ENCODE results near the gene CAPSL.
"Not testable (repeated sequence)": the region's sequence is repeated elsewhere in the genome, so short reads cannot be mapped to it uniquely, and the experiment has no call there.

CAPSL gene

DNA sequence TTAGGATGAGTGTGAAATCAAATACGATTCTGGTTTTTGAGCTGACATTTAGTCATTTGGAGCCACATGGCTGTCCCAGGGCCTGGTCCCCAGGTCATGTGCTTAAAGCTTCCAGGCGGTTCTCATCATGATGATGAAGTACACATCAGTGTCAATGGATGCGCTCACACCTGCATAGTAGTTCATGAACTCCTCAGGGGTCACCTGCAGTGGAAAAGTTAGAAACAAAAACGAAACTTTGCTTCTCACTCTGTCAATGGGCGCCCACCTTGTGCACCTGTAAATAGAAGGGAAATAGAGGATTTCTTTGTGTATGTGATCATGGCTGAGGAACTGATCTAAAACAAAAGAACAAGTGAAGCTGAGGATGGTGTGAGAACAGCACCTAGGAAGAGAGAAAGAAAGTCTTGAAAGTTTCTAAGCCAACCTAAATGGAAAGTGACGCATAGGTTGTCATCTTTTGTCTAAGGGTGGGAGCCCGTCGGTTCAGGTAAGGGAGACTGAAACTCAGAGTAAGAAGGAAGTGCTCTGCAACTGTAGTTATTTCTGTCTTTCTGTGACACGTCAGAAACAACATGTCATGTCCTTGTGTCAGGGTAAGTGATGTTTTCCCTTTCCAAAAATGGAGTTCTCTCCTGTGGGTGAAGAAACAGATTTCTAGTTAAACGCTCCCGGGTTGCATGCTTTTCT is 33.8 kb downstream of the CAPSL start:
- no peak for DNase-seq (ENCODE audit: low spot score)

DNA sequence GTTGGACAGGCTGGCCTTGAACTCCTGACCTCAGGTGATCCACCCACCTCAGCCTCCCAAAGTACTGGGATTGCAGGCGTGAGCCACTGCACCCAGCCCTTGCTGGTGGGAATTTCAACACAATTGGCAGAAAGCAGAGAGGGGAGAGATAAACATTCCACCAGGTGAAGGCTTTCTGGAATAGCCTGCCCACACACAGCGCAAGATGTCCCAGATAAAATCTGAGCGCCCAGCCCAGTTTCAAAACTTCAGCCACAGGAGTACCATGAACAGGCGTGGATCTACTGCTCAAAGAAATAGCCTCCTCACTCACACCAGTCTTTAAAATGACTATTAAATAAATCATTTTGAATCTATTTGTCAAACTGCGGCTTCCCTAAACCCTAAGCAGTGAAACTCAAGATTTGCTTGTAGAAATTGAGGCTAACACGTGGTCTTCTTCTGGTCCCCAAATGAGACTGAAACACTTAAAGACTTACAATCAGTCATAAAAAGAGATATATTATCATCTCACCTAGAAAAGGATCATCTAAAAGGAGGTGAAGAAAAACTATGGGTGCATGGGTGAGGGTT is 34.7 kb downstream of the CAPSL start:
- DNase-seq (ENCODE audit: low spot score): no peak

DNA sequence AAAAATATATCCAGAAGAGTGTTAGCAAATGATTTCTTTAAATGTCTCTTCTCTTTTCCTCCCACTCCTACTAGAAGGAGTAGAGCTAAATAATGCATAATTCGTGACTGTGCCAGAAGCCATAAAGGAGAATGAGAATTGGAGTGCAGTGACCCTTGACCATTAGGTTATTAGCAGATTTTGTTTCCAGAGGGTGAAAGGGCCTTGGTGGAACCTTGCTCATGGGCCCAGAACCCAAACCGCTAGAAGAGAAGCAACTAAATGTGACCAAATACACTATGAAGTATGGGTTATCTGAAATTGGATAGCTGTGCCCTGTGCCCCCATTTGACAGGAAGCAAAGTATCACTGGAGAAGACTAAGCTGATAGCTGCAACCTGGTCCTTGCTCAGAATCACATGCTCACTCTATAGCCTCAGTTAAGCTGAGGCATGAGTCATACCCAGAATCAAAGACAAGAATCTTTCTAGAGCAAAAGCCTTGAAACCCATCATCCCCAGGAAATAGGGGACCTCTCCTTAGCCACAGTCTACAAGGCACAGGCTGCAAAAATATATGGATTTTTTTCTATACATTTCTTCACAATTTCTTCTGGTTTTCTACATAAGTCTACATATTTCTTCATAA is 36.3 kb downstream of the CAPSL start:
- DNase-seq (ENCODE audit: low spot score): no peak

DNA sequence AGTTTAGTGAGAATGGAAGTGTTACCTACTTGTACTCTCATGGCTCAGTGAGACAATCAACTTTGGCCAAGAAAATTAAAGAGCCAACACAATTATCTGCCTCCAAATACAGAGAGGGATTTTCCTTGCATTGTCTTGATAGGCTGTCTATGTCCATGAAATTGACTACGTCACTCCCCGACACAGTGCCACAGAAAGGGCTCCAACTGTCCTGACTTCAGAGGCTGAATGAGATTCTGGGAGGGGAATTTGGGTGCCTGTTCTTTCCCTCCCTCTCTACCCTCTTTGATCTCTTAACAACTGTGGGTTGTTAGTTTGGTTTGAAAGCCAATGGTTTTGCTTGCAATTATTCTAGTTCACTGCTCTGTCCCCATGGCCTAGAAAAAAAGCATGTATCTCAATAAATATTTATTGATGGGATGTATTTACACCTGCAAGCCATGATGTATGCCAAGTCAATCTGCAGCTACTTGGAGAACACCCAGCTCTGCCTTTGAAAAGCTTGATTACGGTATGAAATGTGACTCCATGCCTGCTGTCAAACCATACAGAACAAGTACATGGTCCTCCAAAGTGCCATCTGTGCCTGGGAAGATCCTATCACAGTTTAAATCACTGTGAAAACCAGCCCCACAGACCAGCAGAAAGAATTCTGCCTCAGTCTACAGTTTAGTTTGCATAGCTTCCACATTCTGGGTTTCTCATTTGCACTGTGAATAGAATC is 37.3 kb downstream of the CAPSL start:
- DNase-seq (ENCODE audit: low spot score): no peak

DNA sequence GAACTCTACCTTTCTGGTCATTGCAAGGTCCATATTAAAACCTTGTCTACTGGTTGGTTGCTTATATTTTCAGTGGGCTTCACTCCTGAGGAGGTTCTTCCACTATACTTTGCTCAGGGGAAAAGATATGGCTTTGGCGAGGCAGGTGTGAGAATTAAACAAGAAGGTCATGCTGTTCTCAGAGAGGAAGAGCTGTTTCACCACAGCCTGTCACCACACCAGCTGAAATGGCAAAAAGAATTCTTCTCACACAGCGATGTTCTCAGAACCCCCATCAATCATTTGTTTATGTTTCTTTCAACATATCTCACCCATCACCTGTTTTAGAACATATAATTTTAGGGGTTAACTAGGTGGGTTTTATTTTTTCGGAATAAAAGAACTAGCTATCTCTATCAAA is 38.6 kb downstream of the CAPSL start:
- DNase-seq (ENCODE audit: low spot score): no peak

DNA sequence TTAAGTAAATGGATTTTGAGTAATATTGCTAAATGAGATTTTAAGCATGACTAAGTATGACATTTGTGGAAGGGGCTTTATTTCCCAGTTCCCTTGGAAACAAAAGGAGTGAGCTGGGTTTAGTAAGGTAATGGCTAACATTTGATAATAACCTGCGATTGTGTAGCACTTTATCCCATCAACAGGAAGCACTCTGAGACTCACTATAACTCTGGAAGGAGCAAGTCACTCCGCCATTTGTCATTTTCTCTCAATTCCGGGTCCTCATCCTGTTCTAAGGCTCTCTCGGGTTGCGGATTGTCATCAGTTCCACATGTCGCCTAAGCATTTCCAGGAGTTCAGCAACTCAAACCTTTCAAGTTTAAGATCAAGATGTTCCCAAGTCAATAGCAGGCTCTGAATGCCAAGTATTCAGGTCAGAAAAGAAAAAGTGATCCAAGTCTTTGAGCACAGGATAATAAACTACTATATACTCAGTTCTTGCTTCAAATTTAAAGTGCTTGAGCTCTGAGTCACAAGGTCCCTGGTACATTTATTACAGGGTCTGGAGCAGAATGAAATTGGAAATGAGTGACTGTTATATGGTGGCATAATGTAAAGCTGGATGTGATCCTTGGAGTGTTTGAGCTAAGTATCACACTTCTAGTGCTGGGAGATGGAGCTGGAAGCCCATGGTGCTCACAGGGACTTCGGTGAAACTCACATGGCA is 39.3 kb downstream of the CAPSL start:
- no peak for DNase-seq (ENCODE audit: low spot score)

DNA sequence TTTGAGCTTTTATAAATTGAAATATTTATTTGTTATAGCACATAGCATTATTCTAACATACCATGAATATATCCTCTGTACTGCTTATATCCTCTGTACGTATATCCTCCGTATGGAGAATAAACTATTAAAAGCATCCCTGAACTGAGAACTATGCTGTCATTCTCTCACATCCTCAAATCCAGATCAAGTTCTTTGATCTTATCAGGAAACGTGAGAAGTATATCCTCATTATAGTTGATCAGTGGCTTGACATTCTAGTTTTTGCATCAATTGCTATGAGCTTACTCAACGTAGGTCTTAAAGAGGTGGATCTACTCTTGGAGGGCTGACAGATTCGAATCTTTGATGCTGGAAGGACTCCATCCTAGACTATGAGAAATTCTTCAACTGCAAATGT is 44.3 kb downstream of the CAPSL start:
- DNase-seq (ENCODE audit: low spot score): no peak

DNA sequence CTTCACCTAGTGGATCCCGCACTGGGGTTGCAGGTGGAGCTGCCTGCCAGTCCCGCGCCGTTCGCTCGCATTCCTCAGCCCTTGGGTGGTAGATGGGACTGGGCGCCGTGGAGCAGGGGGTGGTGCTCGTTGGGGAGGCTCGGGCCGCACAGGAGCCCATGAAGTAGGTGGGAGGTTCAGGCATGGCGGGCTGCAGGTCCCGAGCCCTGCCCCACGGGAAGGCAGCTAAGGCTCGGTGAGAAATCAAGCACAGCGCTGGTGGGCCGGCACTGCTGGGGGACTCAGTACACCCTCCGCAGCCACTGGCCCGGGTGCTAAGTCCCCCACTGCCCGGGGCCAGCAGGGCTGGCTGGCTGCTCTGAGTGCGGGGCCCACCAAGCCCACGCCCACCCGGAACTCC is 45.6 kb downstream of the CAPSL start:
- not testable (repeated sequence) for DNase-seq (ENCODE audit: low spot score)

DNA sequence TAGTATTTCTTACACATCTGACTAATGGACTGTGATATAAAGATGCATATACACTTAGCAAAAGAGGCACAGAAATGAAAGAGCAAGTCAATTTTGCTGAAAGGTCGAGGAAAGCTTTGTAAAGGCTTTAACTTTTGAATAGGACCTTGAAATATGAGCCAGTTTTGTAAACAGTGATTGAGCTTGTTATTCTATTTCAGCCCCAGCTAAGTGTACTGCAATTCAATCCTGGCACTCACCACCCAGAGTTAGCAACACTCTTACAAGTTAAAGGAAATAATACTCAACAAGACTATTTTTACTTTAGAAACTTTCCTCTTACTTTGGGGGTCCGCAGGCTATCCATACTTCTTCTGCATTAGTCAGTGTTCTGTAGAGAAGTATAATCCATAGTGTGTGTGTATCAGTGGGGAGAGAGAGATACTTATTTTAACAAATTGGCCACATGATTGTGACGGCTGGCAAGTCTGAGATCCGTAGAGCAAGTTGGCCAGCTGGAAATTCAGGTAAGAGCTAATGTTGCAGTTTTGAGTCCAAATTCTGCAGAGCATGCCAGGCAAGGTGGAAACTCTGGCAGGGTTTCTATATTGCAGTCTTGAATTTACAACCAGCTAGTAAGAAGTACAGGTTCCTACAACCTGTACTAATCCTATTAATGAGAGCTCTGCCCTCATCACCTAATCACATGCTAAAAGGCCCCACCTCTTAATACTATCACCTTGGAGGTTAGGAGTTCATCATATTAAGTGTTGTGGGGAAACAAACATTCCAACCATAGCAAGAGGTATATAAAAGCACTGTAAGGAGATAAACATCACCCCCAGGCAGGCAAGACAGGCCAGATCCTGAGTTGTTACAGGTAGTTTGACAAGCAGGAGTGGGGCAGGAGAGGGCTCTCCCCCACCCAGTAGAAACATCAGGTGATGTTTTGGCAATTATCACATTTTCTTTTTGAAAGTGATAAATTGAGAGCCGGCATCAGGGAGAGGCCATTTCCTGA is 48.1 kb downstream of the CAPSL start:
- DNase-seq (ENCODE audit: low spot score): no peak

DNA sequence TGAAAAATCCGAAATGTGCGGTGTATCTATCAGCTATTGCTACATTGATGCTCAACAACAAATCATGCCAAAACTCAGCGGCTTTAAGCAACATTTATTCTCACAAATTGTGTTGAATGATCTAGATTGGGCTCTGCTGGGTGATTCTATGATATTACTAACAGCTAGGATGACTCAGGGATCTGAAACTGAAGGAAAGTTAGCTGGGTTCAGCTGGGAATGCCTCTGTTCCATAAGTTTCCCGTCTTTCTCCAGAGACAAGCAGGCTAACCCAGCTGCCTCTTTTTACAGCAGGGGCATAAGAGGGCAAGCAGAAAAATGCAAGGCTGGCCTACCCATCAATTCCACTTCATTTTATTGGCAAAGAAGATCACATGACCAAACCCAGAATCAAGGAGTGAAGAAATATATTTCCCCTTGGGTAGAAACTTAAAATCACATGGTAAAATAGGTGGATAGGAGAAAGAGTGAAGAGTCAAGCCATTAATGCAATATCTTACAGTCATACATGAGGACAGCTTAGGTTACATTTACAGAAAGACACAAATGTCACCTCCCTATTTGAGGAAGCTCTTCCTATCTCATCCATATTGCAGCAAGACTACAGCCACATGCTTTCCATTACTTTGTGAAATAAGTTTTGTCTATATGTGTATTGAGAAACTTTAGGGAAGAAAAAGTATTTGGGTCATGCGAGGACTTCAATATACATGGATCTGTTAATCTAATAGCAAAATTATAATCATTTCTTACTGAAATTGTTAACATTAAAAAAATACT is 50.9 kb downstream of the CAPSL start:
- no peak for DNase-seq (ENCODE audit: low spot score)

DNA sequence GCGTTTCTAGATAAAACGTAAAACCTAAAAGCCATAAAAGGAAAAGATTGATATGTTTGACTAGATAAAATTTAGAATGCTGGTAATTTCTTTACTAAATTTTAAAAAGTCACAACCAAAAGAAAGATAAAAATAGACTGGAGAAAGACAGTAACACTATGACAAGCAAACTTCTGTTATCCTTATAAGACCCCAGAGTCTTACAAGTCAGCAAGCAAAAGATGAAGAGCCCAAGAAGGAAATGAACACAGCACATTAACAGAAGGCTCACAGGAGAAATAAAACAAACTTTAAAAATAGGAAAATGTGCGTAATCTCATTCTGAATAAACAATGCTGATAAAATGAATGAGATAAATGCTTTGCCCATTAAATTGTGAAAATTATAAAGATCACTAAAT is 52.0 kb downstream of the CAPSL start:
- no peak for DNase-seq (ENCODE audit: low spot score)

DNA sequence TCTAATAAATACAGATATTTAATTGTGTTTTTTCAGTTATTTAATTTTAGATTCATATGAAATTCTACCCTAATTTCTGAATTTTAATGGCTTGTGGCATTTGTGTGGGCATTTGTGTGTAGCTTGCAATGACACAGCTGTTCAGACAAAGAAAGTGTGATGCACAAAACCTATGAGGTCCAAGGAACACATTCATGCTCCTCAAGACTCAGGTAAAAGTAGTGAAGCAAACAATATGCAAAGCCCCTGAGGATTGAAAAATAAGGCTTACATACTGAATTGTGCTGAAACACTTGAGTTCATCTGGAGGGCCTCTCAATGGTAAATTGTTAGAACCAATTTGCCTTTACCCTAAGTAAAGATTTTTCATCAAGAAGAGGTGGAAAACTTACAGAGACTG is 53.6 kb downstream of the CAPSL start:
- no peak for DNase-seq (ENCODE audit: low spot score)

DNA sequence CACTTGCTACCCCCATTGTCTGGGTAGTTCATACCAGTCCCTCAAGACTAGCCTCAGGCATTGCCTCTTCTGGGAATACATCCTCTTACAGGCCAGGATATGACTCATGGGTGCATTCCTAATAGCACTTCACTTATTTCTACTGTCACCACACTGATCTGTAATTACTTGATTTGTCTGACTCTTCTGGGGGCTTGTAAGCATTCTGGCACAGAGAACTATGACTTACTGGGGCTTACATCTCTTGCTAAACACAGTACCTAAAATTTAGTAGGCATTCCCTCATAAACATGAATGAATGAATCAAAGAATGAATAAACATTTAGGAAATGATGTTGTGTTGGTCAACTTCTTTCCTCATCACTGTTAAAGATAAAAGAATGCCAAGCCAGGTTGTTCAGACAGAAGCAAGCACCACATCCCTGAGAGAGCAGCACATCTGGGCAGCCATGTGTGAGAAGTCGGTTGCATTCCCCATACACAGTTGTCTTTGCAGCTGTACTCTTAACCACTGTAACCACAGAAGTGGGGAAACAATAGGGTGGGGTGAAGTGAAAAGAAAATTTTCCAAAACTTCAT is 54.1 kb downstream of the CAPSL start:
- DNase-seq (ENCODE audit: low spot score): no peak

DNA sequence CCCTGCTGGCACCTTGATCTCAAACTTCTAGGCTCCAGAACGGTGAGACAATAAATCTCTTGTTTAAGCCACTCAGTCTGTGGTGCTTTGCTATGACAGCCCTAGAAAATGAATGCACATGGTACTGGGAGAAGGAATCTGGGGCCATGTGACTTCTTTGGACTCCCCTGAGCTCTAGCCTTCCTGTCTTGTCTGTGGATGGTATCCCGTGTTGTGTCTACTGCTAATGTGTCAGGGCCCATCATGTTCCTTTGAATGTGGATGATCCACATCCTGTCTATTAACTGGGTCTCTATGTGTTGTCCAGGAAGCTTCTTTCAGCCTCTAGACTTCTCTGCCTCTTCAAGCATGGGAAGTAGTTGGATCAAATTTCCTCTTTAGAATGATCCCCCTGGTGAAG is 56.7 kb downstream of the CAPSL start:
- no peak for DNase-seq (ENCODE audit: low spot score)

DNA sequence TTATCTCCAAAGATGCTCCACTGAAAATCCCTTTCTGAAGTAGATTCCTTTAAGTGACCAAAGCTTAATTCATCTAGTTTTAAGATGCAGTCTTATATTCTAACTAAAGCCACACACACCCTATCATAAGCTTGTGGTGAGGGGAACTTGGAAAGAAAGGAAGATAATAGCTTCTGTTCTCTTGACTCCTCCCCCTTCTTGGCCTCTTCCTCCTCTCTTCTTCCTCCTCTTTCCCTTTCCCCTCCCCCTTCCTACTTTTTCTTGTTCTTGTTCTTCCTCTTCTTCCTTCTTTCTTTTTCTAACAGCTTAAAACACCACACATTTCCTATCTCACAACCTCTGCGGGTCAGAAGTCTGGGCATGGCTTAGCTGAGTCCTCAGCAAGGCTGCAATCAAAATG is 58.3 kb downstream of the CAPSL start:
- DNase-seq (ENCODE audit: low spot score): no peak

DNA sequence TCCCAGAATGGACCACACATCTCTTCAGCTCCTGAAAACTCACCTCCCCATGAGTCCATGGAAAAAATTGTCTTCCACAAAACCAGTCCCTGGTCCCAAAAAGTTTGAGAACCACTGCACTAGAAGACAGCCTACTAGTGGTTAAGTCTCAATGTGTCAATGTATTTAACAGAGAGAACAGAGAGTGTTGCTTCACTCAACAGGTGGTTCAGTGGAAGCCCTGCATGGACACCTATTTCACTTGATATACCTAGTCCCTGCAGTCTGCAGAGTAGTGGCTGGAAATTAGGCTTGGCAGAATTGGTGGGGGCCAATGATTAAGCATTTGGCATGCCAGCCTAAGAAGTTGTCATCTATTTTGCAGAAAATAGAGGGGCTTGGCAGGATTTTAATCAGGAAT is 58.8 kb downstream of the CAPSL start:
- DNase-seq (ENCODE audit: low spot score): no peak

DNA sequence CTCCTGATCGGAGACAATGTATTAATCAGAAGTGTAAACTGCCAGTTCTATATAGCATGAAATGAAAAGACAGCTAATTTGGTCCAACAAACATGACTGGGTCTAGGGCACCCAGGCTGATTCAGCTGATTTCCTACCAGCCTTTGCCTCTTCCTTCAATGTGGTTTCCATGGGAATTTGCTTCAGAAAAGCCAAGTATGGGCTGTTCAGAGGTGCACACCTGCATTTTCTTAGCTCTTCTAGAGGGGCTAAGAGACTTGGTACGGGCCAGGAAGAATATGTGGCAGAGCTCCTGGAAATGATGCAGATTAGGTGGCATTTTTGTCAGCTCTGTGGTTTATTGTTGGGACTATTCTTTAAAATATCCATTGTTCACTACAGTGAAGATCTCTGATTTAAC is 59.3 kb downstream of the CAPSL start:
- DNase-seq (ENCODE audit: low spot score): no peak

DNA sequence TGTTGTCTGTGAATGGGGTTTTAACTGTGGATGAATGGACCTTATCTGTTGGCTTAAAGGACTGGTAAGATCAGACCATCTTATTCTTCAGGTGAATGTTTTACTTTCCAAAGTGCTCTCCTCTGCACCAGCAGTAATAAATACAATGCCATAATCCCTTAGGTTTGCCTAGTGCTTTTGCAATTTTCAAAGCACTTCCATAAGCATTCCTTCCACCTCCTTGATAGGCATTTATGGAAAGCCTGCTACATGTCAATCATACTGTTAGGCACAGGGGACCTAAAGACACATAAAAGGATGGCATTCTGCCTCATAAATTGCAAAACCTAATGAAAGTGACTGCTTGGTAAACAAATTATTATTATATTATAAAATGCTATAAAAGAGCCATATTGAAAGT is 60.3 kb downstream of the CAPSL start:
- no peak for DNase-seq (ENCODE audit: low spot score)

DNA sequence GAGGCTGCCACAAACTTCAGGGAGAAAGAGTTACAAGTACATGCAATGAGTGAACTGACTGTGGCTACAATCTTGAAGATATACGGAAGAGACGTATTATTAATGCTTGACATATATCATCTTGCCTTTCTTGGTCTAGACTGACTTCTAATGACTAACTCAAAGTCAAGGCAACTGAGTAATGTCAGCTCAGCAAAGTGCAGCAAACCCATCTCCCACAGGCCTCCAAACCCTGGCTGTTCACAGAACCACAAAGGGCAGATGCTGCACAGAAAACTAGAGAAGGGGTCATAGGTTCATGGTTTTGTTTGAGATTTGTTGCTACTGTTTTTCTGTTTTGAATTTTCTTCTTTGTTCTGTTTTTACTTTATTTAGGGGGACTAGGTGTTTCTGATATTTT is 60.8 kb downstream of the CAPSL start:
- DNase-seq (ENCODE audit: low spot score): no peak

DNA sequence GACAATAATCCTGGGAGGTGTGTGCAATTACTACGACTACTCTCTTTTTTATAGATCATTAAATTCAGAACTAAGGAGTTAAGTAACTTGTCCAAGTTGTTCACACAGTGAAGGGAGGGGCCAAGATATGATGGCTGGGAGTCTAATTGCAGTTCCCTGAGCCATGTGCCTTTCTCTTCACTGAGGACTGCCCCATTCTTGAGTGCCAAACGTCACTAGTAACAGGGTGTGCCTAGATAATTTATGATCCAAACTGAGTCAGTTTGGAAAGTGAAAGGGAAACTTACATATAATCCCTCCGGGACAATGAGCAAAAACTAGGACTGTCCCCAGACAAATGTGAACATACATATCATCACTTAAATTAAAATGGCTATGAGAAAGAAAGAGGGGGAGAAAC is 61.5 kb downstream of the CAPSL start:
- DNase-seq (ENCODE audit: low spot score): no peak
